Fibroblast of lung (primary cell): ENCODE data around the gene PIAS1.

Experiments used
- CTCF ChIP-seq, 2 donors: IDR thresholded peaks in 1 of 2; conservative IDR thresholded peaks in 1 of 2; 1 replicate in 1 of 2; 2 replicates in 1 of 2; pipeline ENCODE4 v1.5.1; 2011 to 2012; ENCODE audit warnings: low read length in 2 of 2, control low read depth in 1 of 2, inconsistent platforms in 1 of 2, low read depth in 1 of 2, mild to moderate bottlenecking in 1 of 2
- EZH2 ChIP-seq: IDR thresholded peaks from 2 replicates; pipeline ENCODE4 v1.5.1; 2012; ENCODE audit warnings: low read length, control low read depth, mild to moderate bottlenecking; ENCODE audit errors: missing control alignments

- TF ChIP-seq CTCF (conservative IDR thresholded peaks at IDR 0.05 in 1 of 2, IDR thresholded peaks at IDR 0.05 in 1 of 2; ENCODE audit: low read depth in 1 of 2, low read length in 2 of 2) (no peak), EZH2 (no peak)
These were observed 91.6 kb downstream of the PIAS1 start for GRCh38 chr15:68145706-68146105.
